NCI-H446 (cell line): ENCODE results near the gene PCGF3.
"Not testable (repeated sequence)": the region's sequence is repeated elsewhere in the genome, so short reads cannot be mapped to it uniquely, and the experiment has no call there.

Experiments
- DNase-seq, 2 experiments: peaks; one replicate each; lab custom pipeline; 2025; lab: John Stamatoyannopoulos, UW

PCGF3 gene

GRCh38 chr4:742742-743311, 37.2 kb downstream of the PCGF3 start:
- DNase-seq, result peak in 1 of 2 experiments; percentile 47

DNA sequence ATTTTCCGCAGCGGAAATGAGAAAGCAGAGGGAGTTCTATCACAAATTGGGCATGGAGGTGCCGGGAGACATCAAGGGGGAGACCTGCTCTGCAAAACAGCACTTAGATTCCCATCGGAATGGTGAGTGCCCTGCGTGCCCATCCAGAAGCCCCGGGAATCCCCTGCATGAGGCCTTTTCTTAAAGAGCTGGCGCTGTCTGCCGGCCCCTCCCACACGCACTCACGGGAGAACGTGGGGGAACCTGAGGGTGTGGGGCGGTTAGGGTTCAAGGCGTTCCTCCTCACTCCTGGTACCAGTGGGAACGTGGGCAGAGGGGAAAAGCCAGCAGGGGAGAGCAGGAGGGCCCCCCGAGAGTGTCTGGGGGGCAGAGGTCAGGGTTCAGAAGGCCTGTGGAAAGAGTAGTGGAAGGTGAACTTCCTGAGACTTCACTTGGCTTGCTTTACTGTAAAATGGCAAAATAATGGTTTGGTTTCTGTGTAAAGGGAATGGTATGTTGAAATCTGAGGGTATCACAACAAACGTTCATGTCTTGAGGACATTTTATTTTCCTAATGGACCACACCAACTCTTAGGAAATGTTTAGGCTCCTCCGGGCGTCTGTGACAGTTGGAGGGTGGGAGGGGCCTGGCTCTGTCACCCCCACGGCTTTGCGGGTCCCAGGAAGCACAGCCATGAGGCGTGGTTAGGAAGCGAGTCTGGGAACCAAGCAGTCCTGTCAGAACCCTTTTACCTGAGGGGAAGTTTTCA, 38.0 kb downstream of the PCGF3 start:
- no peak for DNase-seq

DNA sequence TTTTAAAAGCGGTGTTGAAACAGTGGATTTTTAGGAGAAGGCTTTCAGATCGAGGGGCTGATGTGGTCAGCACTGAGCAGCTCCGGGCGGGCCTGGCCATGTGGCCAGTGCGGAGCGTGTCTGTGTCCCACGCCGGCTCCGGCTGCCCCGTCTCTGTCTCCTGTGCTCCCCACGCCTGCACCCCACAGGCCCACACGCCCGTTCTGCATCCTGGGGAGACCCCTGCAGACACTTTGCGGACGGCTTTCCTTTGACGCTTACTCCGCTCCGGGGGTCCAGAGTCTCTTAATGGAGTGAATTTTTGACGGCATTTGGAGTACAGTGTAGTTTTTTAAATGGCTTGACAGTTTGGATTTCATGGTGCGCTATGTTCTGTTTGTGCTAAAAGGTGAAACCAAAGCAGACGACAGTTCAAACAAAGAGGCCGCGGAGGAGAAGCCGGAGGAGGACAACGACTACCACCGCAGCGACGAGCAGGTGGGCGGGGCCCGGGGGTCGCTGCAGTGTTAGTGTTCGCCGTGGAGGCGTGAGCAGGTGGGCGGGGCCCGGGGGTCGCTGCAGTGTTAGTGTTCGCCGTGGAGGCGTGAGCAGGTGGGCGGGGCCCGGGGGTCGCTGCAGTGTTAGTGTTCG, 38.7 kb downstream of the PCGF3 start:
- no peak for DNase-seq

- no peak for DNase-seq
Measured at GRCh38 chr4:747546-748170, 42.0 kb downstream of the PCGF3 start.

DNA sequence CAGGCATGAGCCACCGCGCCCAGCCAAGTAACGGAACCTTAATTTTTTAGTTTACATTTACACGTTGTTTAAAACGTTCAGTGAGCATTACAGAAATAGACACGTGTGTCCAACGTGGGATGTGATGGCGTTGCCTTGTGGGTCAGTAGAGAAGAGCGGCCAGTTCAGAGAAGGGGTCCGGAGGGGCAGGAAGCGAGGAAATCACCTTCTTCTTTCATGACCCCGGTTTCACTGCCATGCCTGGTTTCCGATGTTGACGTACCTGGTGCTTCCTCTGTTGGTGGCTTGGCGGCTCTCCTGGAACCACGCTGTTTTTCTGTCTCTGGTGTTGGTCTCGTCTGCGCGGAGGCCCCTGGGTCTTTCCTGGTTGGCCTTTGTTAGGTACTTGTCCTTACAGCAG, 42.8 kb downstream of the PCGF3 start:
- no peak for DNase-seq

- DNase-seq, result no peak
Measured at GRCh38 chr4:749698-750666, 44.4 kb downstream of the PCGF3 start.

DNA sequence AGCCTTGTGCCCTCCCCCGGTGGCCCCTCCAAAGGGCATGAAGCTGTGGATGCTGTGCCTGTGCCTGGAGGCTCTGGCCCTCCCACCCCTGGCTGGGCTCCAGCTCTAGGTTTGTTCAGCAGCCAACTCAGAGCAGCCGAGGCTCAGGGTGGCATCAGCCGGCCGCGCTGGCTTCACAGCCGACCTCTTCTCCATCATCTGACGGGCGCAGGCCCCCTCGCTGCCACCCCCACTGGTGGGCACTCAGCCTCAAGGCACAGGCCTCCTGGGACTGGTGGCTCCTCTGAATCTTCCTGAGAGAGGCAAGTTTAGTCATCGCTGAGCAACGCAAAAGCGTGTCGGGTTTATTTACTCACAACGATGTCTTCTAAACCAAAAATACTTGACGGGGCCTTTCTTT, 46.0 kb downstream of the PCGF3 start:
- DNase-seq, result no peak

- no peak for DNase-seq
Measured at GRCh38 chr4:752196-752861, 46.7 kb downstream of the PCGF3 start.

DNA sequence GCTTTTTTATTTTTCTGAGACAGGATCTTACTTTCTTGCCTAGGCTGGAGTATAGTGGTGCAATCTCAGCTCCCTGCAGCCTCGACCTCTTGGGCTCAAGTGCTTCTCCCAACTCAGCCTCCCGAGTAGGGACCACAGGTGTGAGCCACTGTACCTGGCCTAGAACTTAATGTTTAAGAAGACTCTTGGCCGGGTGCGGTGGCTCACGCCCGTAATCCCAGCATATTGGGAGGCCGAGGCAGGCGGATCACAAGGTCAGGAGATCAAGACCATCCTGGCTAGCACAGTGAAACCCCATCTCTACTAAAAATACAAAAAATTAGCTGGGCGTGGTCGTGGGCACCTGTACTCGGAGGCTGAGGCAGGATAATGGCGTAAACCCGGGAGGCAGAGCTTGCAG, 47.6 kb downstream of the PCGF3 start:
- not testable (repeated sequence) for DNase-seq

DNA sequence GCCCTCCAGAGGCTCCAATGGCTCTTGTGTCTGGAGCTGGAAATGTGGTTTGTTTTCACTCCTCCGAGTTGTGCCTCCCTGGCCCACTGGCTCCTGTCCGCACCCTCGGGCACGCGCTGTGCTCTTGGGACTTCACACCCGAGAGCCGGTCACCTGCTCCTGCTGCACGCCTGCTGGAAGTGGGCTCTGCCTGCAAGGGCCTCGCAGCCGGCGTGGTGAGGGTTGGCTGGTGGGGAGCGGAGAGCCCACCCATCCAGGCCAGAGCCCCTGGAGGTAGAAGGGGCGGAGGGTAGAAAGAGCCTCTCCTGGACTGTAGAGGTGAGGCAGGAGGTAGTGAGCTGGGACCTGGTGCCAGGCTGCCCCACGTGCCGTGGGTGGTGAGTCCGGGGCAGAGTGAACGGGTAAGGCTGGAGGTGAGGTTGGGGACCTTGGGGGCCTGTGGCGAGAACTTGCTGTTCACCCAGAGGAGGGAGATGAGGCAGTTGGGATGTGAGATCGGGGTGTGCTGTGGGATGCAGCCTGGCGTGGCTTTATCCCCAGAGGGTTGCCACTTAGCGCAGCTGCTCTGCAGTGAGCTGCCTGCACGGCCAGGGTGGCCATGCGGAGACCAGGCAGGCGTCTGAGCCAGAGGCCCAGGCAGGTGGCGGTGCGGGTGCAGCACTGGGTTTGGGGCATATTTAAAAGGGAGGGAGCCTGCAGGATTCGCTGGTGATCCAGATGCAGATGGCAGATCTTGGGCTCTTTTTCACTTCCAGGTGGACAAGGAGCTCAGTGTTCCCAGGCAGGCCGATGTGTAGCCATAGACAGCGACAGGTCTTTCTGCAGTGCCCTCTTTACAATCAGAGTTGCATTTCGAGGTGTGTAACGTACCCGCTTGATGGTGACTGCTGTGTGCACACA, 48.8 kb downstream of the PCGF3 start:
- DNase-seq, result no peak

DNA sequence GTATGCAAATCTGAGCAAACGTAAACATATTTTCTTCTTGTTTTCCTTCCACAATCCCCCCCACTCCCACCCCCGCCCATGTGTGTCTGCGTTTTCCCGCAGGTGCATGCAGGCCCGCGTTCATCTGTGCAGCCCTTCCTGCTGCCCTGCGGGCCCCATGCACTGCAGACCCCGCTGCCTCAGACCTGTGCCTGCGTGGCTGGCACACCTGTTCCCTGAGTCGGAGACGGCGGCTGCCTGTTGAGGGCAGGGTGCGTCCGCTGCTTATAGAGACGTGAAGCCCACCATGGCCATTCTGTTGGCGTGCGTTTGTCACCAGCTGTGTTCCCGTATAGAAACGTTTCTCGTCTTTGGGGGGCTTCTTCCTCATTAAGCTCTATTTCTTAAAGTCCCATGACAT, 51.5 kb downstream of the PCGF3 start:
- DNase-seq, result no peak

- not testable (repeated sequence) for DNase-seq
Measured at GRCh38 chr4:759810-760209, 54.2 kb downstream of the PCGF3 start.

- no peak for DNase-seq
Measured at GRCh38 chr4:760616-761015, 55.0 kb downstream of the PCGF3 start.

- no peak for DNase-seq
Measured at GRCh38 chr4:761086-761485, 55.5 kb downstream of the PCGF3 start.

- no peak for DNase-seq
Measured at GRCh38 chr4:761739-762138, 56.1 kb downstream of the PCGF3 start.

- DNase-seq, result no peak
Measured at GRCh38 chr4:762211-763190, 56.9 kb downstream of the PCGF3 start.

DNA sequence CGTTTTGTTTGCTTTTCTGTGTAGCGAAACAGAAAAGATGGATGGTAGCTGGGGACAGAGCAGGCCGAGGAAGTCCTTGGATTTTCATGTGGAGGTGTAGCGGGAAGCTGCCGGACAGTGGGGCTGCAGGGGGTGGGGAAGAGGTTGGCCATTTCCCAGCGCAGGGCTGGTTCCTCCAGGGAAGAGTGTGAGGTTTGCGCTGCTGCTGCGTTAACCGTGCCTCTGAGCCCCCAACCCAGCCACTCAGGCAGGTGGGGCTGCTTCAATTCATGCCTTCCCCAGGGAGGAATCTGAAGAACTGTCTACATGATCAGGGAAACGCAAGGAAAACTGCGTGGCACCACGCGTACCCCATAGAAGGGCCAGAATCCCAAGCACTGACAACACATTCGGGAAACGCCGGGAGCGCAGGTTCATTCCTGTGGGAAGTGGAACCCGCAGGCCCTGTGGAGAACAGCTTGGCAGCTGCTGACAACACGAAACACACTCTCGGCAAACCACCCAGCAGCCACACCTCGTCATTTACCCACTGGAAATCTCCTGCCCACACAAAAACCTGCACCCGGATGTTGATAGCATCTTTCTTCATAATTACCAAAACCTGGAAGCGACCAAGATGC, 57.7 kb downstream of the PCGF3 start:
- no peak for DNase-seq

DNA sequence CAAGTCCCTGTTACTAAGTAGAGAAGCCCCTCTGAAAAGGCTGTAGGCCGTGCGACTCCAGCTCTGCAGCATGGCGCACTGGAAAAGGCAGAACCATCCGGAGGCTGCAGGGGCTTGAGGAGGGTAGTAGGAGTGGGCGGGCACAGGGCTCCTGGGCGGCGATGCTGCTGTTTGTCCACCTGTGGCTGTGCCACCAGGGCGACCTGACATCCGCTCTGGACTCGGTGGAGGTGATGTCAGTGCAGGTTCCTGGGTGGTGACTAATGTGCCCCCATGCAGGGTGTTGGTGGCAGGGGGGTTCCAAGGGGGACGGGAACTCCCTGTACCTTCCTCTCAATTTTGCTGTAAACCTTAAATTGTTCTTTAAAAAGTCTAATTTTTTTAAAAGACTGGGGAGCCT, 58.3 kb downstream of the PCGF3 start:
- DNase-seq, result no peak
